ENCODE data around the gene NFIB. TPM values are rescaled to one million over a fixed set of nuclear protein-coding genes. Genes with fewer than 3 reads are reported as not detected.

The NFIB gene
- total and polyA plus RNA-seq, 2 of the 8 experiments (the other 6 are each of a cell fraction or from before 2014, with no cell fraction given): 2.6 to 13.1 TPM

- POLR2A ChIA-PET (ENCODE audit: partially characterized antibody): no interaction called here
- no peak for DNase-seq (ENCODE audit: low read depth in 1 of 2, low spot score in 2 of 2)
- TF ChIP-seq SP4 (IDR thresholded peaks at IDR 0.05; ENCODE audit: low read length): no peak
- no peak for TF ChIP-seq NANOG (IDR thresholded peaks at IDR 0.05; ENCODE audit: insufficient read depth, low read depth, low read length, poor library complexity, severe bottlenecking)
- no peak for TF ChIP-seq USF2 (IDR thresholded peaks at IDR 0.05; ENCODE audit: low read length)
- no peak for TF ChIP-seq CREB1 (IDR thresholded peaks at IDR 0.05)
- no peak for TF ChIP-seq MAX (IDR thresholded peaks at IDR 0.05)
These were observed 23.7 kb upstream of the NFIB start for GRCh38 chr9:14337615-14338014.

More at GRCh38 chr9:14337615-14338014, 23.7 kb upstream of the NFIB start:
- Histone ChIP-seq H3K23me2 (ENCODE audit: low read depth, low read length) (no peaks in the 10 kb centered on the region; the same call in 1 of the 2 replicates), H3K4me2 (ENCODE audit: insufficient read depth in 1 of 2, low read depth in 2 of 2, low read length in 2 of 2) (no peak overlapping the region), H3K4me3 (ENCODE audit: extremely low read depth in 1 of 4, insufficient read depth in 2 of 4, low read depth in 3 of 4, low read length in 4 of 4) (no peak overlapping the region), H3K27me3 (replicated peaks in 1 of 4; ENCODE audit: control insufficient read depth in 3 of 4, extremely low read depth in 1 of 4, insufficient read depth in 3 of 4, low read length in 3 of 4) (peaks cover 0 to 7% (median 3%) of the 10 kb centered on the region in 4 experiments; a peak in 4 of 7 replicates), H4K91ac (replicated peaks; ENCODE audit: insufficient read length, low read length) (no peak overlapping the region), H3K4ac (replicated peaks; ENCODE audit: insufficient read length, low read depth, low read length) (no peak overlapping the region), H2AFZ (ENCODE audit: low read length) (no peak overlapping the region), H3K79me2 (ENCODE audit: control insufficient read depth in 1 of 2, insufficient read depth in 2 of 2, low read length in 2 of 2) (no peaks in the 10 kb centered on the region), H3K4me1 (replicated peaks in 1 of 4; ENCODE audit: control insufficient read depth in 3 of 4, insufficient read depth in 4 of 4, low read length in 3 of 4) (peaks cover 2 to 21% (median 8%) of the 10 kb centered on the region in 4 experiments; a peak in 4 of 7 replicates), H3K18ac (ENCODE audit: extremely low read depth, low read length) (no peak overlapping the region), H4K20me1 (replicated peaks in 1 of 2; ENCODE audit: control insufficient read depth in 1 of 2, insufficient read depth in 2 of 2, low read length in 2 of 2) (no peaks in the 10 kb centered on the region), H2BK12ac (ENCODE audit: low read depth, low read length) (no peak overlapping the region), H3K56ac (replicated peaks; ENCODE audit: insufficient read length, low read depth, low read length) (no peak overlapping the region), H2BK20ac (ENCODE audit: low read length) (no peak overlapping the region), H2BK15ac (ENCODE audit: low read length) (no peak overlapping the region), H2BK5ac (ENCODE audit: low read depth, low read length) (no peak overlapping the region), H4K5ac (ENCODE audit: insufficient read length, low read depth, low read length) (no peak overlapping the region), H3K36me3 (ENCODE audit: control insufficient read depth in 2 of 4, insufficient read depth in 4 of 4, low read length in 3 of 4) (no peaks in the 10 kb centered on the region), H3K23ac (ENCODE audit: insufficient read length) (no peak overlapping the region), H2AK5ac (ENCODE audit: low read depth, low read length) (no peak overlapping the region), H3K9ac (replicated peaks in 1 of 4; ENCODE audit: extremely low read depth in 1 of 4, low read depth in 3 of 4, low read length in 3 of 4) (no peak overlapping the region), H3K79me1 (ENCODE audit: low read depth, low read length) (no peaks in the 10 kb centered on the region), H3K27ac (ENCODE audit: low read depth, low read length) (no peak overlapping the region), H3K9me3 (ENCODE audit: insufficient read depth in 2 of 2, low read depth in 1 of 2, low read length in 1 of 2) (no peaks in the 10 kb centered on the region; a peak in 1 of 4 replicates), H4K8ac (ENCODE audit: extremely low read depth, insufficient read depth, low read length) (no peak overlapping the region), H3K14ac (ENCODE audit: insufficient read length) (no peak overlapping the region), H2BK120ac (replicated peaks; ENCODE audit: low read depth, low read length) (no peak overlapping the region)
- FAIRE-seq: no peak
- CTCF ChIA-PET (ENCODE audit: partially characterized antibody): interaction anchor here (0.6 to 1.3 kb wide), 2 partner anchors 9 to 131 kb away, joined by 3 read pairs; no protein-coding TSS in a partner anchor
- 86% methylated on average over 4 of the region's 4 CpGs; no CpG with 5 or more reads in 1 of the 2 experiments for WGBS, 2 experiments (ENCODE audit: extremely low coverage in 1 of 2, insufficient coverage in 1 of 2, insufficient read length in 1 of 2, insufficient replicate concordance in 2 of 2, low coverage in 1 of 2, low lambda C conversion rate in 2 of 2, missing lambda C conversion rate in 1 of 2)
